ENCODE results near the gene ACBD6.

The ACBD6 gene

GRCh38 chr1:180257028-180257386 lies 245.4 kb downstream of the ACBD6 start:
- in situ Hi-C loops (cut with HindIII; ENCODE audit: low pct_ligation_motif_present, low pct_unique_long_range_greater_than_20kb, low sequenced_read_pairs): no loop called here
- no peak for DNase-seq

GRCh38 chr1:180256341-180257027 lies 245.9 kb downstream of the ACBD6 start:
- in situ Hi-C loops (cut with HindIII; ENCODE audit: low pct_ligation_motif_present, low pct_unique_long_range_greater_than_20kb, low sequenced_read_pairs): no loop called here
- DNase-seq: no peak

GRCh38 chr1:180255536-180256340 lies 246.6 kb downstream of the ACBD6 start:
- in situ Hi-C loops (cut with HindIII; ENCODE audit: low pct_ligation_motif_present, low pct_unique_long_range_greater_than_20kb, low sequenced_read_pairs): no loop called here

GRCh38 chr1:180254854-180255253 lies 247.5 kb downstream of the ACBD6 start:
- in situ Hi-C loops (cut with HindIII; ENCODE audit: low pct_ligation_motif_present, low pct_unique_long_range_greater_than_20kb, low sequenced_read_pairs): no loop called here
- no peak for DNase-seq

More at GRCh38 chr1:180255536-180256340, 246.6 kb downstream of the ACBD6 start:
- no peak for DNase-seq

GRCh38 chr1:180254496-180254819 lies 247.9 kb downstream of the ACBD6 start:
- in situ Hi-C loops (cut with HindIII; ENCODE audit: low pct_ligation_motif_present, low pct_unique_long_range_greater_than_20kb, low sequenced_read_pairs): no loop called here
- no peak for DNase-seq

- DNase-seq: no peak
- in situ Hi-C loops (cut with HindIII; ENCODE audit: low pct_ligation_motif_present, low pct_unique_long_range_greater_than_20kb, low sequenced_read_pairs): no loop called here
Observed at GRCh38 chr1:180253585-180254495, 248.5 kb downstream of the ACBD6 start.

- in situ Hi-C loops (cut with HindIII; ENCODE audit: low pct_ligation_motif_present, low pct_unique_long_range_greater_than_20kb, low sequenced_read_pairs): no loop called here
- peak; percentile 76 for DNase-seq
Observed at GRCh38 chr1:180252638-180253536, 249.5 kb downstream of the ACBD6 start.

GRCh38 chr1:180251526-180252305 lies 250.7 kb downstream of the ACBD6 start:
- in situ Hi-C loops (cut with HindIII; ENCODE audit: low pct_ligation_motif_present, low pct_unique_long_range_greater_than_20kb, low sequenced_read_pairs): no loop called here
- no peak for DNase-seq

GRCh38 chr1:180250883-180251509 lies 251.4 kb downstream of the ACBD6 start:
- in situ Hi-C loops (cut with HindIII; ENCODE audit: low pct_ligation_motif_present, low pct_unique_long_range_greater_than_20kb, low sequenced_read_pairs): no loop called here
- no peak for DNase-seq

GRCh38 chr1:180250499-180250770 lies 251.9 kb downstream of the ACBD6 start:
- in situ Hi-C loops (cut with HindIII; ENCODE audit: low pct_ligation_motif_present, low pct_unique_long_range_greater_than_20kb, low sequenced_read_pairs): no loop called here
- no peak for DNase-seq

- no peak for DNase-seq
- in situ Hi-C loops (cut with HindIII; ENCODE audit: low pct_ligation_motif_present, low pct_unique_long_range_greater_than_20kb, low sequenced_read_pairs): no loop called here
Observed at GRCh38 chr1:180249725-180250498, 252.5 kb downstream of the ACBD6 start.

- in situ Hi-C loops (cut with HindIII; ENCODE audit: low pct_ligation_motif_present, low pct_unique_long_range_greater_than_20kb, low sequenced_read_pairs): no loop called here
Observed at GRCh38 chr1:180248731-180249681, 253.4 kb downstream of the ACBD6 start.

GRCh38 chr1:180248176-180248575 lies 254.2 kb downstream of the ACBD6 start:
- in situ Hi-C loops (cut with HindIII; ENCODE audit: low pct_ligation_motif_present, low pct_unique_long_range_greater_than_20kb, low sequenced_read_pairs): no loop called here
- no peak for DNase-seq

More at GRCh38 chr1:180248731-180249681, 253.4 kb downstream of the ACBD6 start:
- no peak for DNase-seq

GRCh38 chr1:180247580-180247979 lies 254.8 kb downstream of the ACBD6 start:
- in situ Hi-C loops (cut with HindIII; ENCODE audit: low pct_ligation_motif_present, low pct_unique_long_range_greater_than_20kb, low sequenced_read_pairs): no loop called here

GRCh38 chr1:180247061-180247460 lies 255.3 kb downstream of the ACBD6 start:
- in situ Hi-C loops (cut with HindIII; ENCODE audit: low pct_ligation_motif_present, low pct_unique_long_range_greater_than_20kb, low sequenced_read_pairs): no loop called here
- no peak for DNase-seq

More at GRCh38 chr1:180247580-180247979, 254.8 kb downstream of the ACBD6 start:
- DNase-seq: no peak

- no peak for DNase-seq
- in situ Hi-C loops (cut with HindIII; ENCODE audit: low pct_ligation_motif_present, low pct_unique_long_range_greater_than_20kb, low sequenced_read_pairs): no loop called here
Observed at GRCh38 chr1:180246579-180246978, 255.8 kb downstream of the ACBD6 start.
